ENCODE data around the gene MSANTD2.

The MSANTD2 gene

GRCh38 chr11:124754309-124754708, 45.9 kb downstream of the MSANTD2 start:
- no peak for DNase-seq (ENCODE audit: low read depth, low spot score)

DNA sequence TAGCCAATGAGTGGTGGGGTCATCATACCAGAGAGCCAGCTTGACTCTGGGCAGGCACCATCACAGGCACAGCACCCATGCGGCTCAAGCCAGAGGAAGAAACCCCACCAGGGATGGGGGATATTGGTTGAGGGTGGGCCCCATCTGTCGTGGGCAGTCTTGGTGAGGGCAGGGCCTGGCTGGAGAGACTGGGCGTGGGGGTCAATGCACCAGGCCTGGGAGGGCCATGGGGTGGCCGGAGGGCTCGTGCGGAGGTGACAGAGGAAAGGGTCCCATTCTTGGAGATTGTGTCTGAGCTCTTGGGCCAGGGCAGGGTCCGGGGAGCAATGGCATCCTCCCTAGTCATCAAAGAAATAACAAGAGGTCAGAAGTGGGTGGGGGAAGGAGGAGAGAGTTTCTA, 46.6 kb downstream of the MSANTD2 start:
- DNase-seq (ENCODE audit: low read depth, low spot score) = no peak

DNA sequence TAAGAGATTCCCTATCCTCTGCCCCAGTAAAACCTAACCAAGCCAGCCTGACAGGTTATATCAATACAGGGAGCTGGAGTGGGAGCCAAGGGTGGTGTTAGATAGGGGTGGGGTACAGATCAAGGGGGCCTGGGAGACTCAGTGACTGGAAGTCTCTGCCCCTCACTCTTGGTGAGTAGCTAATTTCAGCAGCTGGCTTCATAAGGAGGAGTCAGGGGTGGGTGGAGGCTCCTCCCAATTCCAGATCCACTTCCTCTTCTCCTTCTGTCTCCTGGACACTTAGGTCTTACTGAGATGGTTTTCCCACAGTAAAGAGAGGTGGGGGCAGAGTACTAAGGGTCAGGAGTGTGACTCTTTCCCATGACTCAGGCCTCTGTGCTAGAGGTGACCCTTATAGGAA, 47.0 kb downstream of the MSANTD2 start:
- DNase-seq (ENCODE audit: low read depth, low spot score) = no peak

- DNase-seq (ENCODE audit: low read depth, low spot score) = no peak
Measured at GRCh38 chr11:124752471-124753102, 47.6 kb downstream of the MSANTD2 start.

- DNase-seq (ENCODE audit: low read depth, low spot score) = no peak
Measured at GRCh38 chr11:124751741-124752470, 48.3 kb downstream of the MSANTD2 start, which contains the start of gene VSIG2. VSIG2 (minus strand) TSS chr11:124752255; CDS start chr11:124752137, 118 bp downstream.

- DNase-seq (ENCODE audit: low read depth, low spot score) = no peak
Measured at GRCh38 chr11:124751391-124751740, 48.8 kb downstream of the MSANTD2 start.

DNA sequence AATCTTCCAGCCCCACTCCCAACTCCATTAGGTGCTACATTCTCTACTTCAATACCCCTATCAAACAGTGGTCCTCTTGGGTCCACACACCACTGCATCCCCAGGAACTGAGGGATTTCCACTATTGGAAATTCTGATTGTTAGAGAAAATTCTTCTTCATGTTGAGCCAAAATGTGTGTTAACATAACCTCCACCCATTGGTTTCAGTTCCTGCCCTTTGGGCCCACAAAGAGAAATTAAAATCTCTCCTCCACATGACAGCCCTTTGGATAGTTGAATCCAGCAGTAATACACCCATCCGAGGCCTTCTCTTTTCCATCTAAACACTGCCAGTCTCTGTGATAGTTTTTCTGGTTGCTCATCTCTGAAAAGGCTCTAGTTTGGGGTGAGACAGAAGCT, 50.3 kb downstream of the MSANTD2 start:
- DNase-seq (ENCODE audit: low read depth, low spot score) = no peak

DNA sequence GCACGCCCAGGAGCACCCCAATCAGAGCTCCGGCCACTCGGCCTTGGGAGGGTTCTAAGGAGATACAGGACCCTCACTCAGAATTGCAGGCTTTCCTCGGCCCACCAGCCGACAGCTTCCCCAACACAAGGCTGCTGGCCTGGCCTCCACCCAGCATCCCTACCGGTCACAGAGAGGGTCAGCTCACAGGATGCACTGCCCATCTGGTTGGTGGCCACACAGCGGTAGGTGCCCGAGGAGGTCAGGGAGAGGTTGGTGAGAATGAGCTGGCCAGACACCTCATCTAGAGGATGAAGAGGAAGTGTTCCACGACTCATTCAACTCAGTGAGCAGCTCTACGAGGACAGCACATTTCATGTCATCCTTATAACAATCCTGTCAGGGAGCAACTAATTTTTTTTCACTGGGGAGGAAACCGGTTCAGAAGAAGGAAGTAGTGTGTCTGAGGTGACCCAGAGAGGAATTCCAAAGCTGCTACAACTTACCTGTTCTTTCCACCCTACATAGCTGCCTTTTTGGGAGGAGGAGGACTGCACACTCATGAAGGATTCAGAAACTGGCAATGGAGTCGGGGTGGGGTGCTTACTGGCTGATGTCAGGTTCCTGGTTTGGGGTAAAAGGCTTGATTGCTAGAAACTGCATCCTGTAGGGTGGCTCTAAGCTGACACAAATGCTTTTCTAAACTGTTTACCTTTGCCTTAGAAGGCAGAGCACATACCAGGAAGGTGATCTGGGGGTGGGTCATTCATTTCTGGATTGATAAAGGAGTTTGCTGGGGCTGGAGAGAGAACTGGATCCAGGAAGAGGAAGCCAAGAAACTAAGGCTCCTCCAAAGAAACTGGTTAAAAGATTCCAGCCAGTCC, 51.5 kb downstream of the MSANTD2 start:
- no peak for DNase-seq (ENCODE audit: low read depth, low spot score)

GRCh38 chr11:124748100-124748418, 52.1 kb downstream of the MSANTD2 start:
- no peak for DNase-seq (ENCODE audit: low read depth, low spot score)

DNA sequence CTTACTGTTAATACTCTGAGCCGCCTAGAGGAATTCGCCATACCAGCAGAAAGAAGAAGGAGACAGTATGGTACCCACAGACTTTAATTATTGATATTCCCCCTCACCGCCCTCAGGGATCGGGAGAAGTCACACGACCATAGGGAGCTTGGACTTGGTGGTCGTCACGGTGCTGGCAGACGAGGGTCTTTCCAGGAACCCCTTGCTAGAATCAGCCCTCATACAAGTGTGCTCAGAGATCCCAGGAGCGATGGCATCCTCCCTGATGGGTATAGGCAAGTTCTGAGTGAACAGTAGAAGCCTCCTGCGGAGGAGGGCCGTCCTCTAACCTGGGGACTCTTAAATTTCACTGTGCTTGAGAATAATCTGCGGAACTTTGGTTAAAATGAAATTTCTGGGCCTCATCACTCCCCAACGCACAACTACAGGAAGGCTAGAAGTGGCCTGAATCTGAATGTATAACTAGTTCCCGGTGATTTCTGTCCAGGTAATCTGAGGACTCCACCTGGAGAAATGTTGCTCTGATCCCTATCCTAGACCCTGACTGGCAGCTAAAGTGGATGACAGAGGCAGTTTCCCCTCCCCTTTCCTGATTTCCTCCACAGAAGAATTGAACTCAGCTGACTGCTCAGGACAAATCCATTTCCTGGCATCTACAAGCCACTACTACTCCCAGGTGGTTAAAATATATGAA, 52.7 kb downstream of the MSANTD2 start:
- no peak for DNase-seq (ENCODE audit: low read depth, low spot score)

DNA sequence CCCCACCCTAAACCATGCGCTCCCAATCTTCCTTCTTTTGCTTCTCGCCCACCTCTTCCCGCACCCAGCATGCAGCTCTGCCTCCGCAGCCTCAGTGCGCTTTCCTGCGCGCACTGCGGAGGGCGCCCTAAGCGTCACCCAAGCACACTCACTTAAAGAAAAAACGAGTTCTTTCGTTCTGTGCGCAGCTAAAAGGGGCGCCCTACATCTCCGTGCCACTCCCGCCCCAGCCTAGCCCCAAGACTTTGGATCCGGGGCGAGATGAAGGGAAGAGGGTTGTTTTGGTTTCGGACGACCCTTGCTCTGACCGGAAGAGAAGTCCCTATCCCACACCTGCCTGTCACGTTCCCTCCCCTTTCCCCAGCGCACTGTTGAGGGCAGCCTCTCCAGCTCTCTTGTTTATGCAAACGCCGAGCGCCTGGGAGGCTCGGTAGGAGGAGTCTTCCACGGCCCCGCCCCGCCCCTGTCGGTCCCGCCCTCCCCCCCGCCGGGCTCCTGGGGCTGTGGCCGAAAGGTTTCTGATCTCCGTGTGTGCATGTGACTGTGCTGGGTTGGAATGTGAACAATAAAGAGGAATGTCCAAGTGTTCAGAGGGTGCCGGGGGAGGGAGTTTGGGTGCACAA, 53.5 kb downstream of the MSANTD2 start:
- no peak for DNase-seq (ENCODE audit: low read depth, low spot score)

DNA sequence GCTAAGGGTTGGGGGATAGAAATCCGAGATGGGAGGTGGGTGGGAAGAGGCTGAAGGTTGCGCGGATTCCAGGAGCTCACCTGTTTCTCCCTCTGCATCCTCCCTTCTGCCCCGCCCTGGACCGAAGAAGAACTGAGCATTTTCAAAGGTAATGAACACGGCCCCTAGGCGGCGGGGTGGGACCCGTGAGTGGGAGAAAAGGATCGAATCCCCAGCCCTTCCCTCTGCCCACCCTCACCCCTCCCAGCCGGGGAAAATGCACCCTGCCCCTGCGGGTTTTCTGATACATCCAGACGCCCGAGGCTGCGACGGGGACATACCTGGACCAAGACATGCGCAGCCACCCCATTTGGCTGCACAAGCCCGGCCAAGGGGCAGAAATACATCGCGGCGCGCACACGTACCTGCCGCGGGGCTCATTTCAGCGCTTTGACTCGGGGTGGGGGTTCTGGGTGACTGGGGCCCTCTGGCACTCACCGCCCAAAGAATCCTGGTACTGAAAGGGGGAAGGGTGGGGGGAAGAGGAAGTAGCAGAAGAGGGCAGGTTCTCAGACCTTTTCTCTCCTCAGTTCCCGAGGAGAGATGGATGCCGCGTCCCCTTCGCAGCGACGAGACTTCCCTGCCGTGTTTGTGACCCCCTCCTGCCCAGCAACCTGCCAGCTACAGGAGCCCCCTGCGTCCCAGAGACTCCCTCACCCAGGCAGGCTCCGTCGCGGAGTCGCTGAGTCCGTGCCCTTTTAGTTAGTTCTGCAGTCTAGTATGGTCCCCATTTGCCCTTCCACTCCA, 54.2 kb downstream of the MSANTD2 start:
- DNase-seq (ENCODE audit: low read depth, low spot score) = no peak

- DNase-seq (ENCODE audit: low read depth, low spot score) = no peak
Measured at GRCh38 chr11:124745270-124745834, 54.9 kb downstream of the MSANTD2 start.

- DNase-seq (ENCODE audit: low read depth, low spot score) = no peak
Measured at GRCh38 chr11:124743050-124743449, 57.2 kb downstream of the MSANTD2 start.

GRCh38 chr11:124742555-124742954, 57.7 kb downstream of the MSANTD2 start:
- no peak for DNase-seq (ENCODE audit: low read depth, low spot score)

GRCh38 chr11:124740277-124740882, 59.8 kb downstream of the MSANTD2 start:
- DNase-seq (ENCODE audit: low read depth, low spot score) = no peak

GRCh38 chr11:124739479-124740276, 60.5 kb downstream of the MSANTD2 start, which contains the start of gene NRGN:
NRGN (plus strand) TSS chr11:124739942; CDS start chr11:124740085, 143 bp downstream.
- DNase-seq (ENCODE audit: low read depth, low spot score) = peak; percentile 61

DNA sequence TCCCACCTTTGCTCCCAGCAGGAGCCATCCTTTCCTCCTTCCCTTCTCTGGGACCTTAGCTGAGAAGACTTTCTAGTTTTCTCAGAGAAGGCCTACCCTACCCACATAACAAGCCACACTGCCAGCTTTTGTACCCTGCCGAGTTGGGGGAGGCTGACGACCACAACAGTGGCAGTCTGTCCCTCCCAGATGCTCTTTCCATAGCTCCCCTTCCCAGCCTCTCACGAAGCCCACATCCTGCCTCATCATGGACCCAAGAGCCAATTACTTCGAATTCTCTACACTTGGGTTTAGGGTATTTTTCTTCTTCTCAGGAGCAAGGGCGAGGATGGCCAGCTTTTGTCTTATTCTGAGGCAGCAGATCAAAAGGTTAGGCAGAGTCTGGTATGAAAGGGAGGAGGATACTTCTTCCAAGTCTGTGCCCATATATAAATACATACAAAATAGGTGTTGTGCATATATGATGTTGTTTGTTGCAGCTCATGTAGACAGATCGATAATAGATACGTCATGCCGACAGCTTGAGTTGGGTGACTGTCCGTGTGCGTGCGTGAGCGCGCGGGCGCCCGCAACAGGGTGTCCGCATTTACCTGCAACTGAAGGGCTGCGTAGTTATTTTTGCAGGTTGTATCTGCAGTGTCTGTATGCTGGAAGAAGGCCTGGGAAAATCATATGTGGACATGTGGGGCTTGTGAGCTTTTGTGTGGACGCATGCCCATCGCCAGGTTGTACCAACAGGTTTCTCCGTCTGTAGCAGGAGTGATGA, 61.3 kb downstream of the MSANTD2 start:
- DNase-seq (ENCODE audit: low read depth, low spot score) = no peak

Data from activated naive CD8-positive, alpha-beta T cell treated with anti-CD3 and anti-CD28 coated beads, Interleukin-2, amount 50 U/mL, for 16 hours (primary cell).